SK-N-SH (cell line): ENCODE data around the gene PPP1R16B. TPM values are rescaled to one million over a fixed set of nuclear protein-coding genes. Genes with fewer than 3 reads are reported as not detected.

Experiments
- CTCF ChIA-PET: fragments of 300-600, 350-600 bp; formaldehyde crosslinking; extraction: SDS; loops from one replicate; lab custom pipeline; 2021; lab: Yijun Ruan, JAX
- POLR2A ChIA-PET: fragments of 350-600 bp; sonication (Branson Sonifier 250); formaldehyde crosslinking; extraction: SDS; loops from one replicate; lab custom pipeline; 2020; ENCODE audit warnings: antibody characterized with exemption, inconsistent platforms; lab: Yijun Ruan, JAX
- DNase-seq: peaks from one replicate; pipeline ENCODE4 v3.0.0; 2012
- H2AFZ ChIP-seq: fragments of 200-600 bp; sonication (generic); 2 replicates; pipeline ENCODE4 v1.8.1; 2016; ENCODE audit warnings: antibody characterized with exemption, mild to moderate bottlenecking, low read depth
- H3F3A ChIP-seq: fragments of 200-600 bp; sonication (generic); replicated peaks from 2 replicates; pipeline ENCODE3; 2016; ENCODE audit warnings: antibody characterized with exemption, mild to moderate bottlenecking; ENCODE audit not compliant: insufficient read depth
- H3K27ac ChIP-seq, 2 experiments: fragments of 200-500 bp in 1 of 2; fragments of 200-600 bp in 1 of 2; sonication (Bioruptor generic) in 1 of 2; sonication (generic), shearing (Covaris generic) in 1 of 2; 2 replicates each; pipeline versions ENCODE4 v1.5.1 to v1.6.1; 2014 to 2016; ENCODE audit warnings: low read depth in 2 of 2, inconsistent platforms in 1 of 2, low read length in 1 of 2, mild to moderate bottlenecking in 1 of 2, mixed read lengths in 1 of 2
- H3K27me3 ChIP-seq: fragments of 200-600 bp; sonication (generic), shearing (Covaris generic); 2 replicates; pipeline ENCODE4 v1.6.1; 2016; ENCODE audit warnings: mixed run types; ENCODE audit not compliant: insufficient read depth
- H3K36me3 ChIP-seq, 2 experiments: fragments of 200-500 bp in 1 of 2; fragments of 200-600 bp in 1 of 2; sonication (Bioruptor generic) in 1 of 2; sonication (generic) in 1 of 2; replicated peaks in 1 of 2; 2 replicates each; pipeline versions ENCODE3 to v1.5.1; 2014 to 2016; ENCODE audit warnings: low read length in 1 of 2, mild to moderate bottlenecking in 1 of 2; ENCODE audit not compliant: insufficient read depth in 2 of 2, control insufficient read depth in 1 of 2
- H3K4me1 ChIP-seq, 2 experiments: fragments of 200-500 bp in 1 of 2; fragments of 200-600 bp in 1 of 2; sonication (Bioruptor generic) in 1 of 2; sonication (generic), shearing (Covaris generic) in 1 of 2; 2 replicates each; pipeline versions ENCODE4 v1.5.1 to v1.6.1; 2014 to 2016; ENCODE audit warnings: low read depth in 1 of 2, low read length in 1 of 2, mixed run types in 1 of 2; ENCODE audit not compliant: insufficient read depth in 2 of 2, control insufficient read depth in 1 of 2
- H3K4me2 ChIP-seq: fragments of 200-600 bp; sonication (generic), shearing (Covaris generic); 2 replicates; pipeline ENCODE4 v1.6.1; 2017; ENCODE audit warnings: mixed run types
- H3K4me3 ChIP-seq, 2 experiments: fragments of 200-500 bp in 1 of 2; fragments of 200-600 bp in 1 of 2; sonication (Bioruptor generic) in 1 of 2; sonication (generic), shearing (Covaris generic) in 1 of 2; 2 replicates each; pipeline versions ENCODE4 v1.5.1 to v1.8.1; 2014 to 2016; ENCODE audit warnings: low read depth in 2 of 2, inconsistent platforms in 1 of 2, low read length in 1 of 2, mild to moderate bottlenecking in 1 of 2, mixed read lengths in 1 of 2, moderate library complexity in 1 of 2
- H3K79me2 ChIP-seq: fragments of 200-600 bp; sonication (generic); 2 replicates; pipeline ENCODE4 v1.8.1; 2017; ENCODE audit warnings: mild to moderate bottlenecking; ENCODE audit not compliant: insufficient read depth
- H3K9ac ChIP-seq: fragments of 200-600 bp; sonication (generic); 2 replicates; pipeline ENCODE4 v1.6.1; 2017; ENCODE audit warnings: mixed run types
- H3K9me2 ChIP-seq: fragments of 200-600 bp; sonication (generic); 2 replicates; pipeline ENCODE4 v1.6.1; 2017; ENCODE audit warnings: mixed run types
- H3K9me3 ChIP-seq: fragments of 200-600 bp; sonication (generic); 2 replicates; pipeline ENCODE4 v1.6.1; 2017; ENCODE audit warnings: mixed run types, mild to moderate bottlenecking, moderate library complexity
- H4K20me1 ChIP-seq: fragments of 200-600 bp; sonication (generic); 2 replicates; pipeline ENCODE4 v1.6.1; 2017; ENCODE audit warnings: mild to moderate bottlenecking, mixed run types; ENCODE audit not compliant: insufficient read depth
- CHD2 ChIP-seq: fragments of 150-350 bp; IDR thresholded peaks from 2 replicates; pipeline ENCODE4 v1.6.1; 2018; ENCODE audit warnings: low read length; ENCODE audit not compliant: partially characterized antibody
- CTCF ChIP-seq: fragments of 200-600 bp; sonication (generic); IDR thresholded peaks from 2 replicates; pipeline ENCODE4 v1.6.1; 2017; ENCODE audit warnings: antibody characterized with exemption, mild to moderate bottlenecking, moderate library complexity
- EP300 ChIP-seq, 2 experiments: IDR thresholded peaks; 2 replicates each; pipeline versions ENCODE4 v1.4.0 to v1.6.1; 2012; ENCODE audit warnings: borderline replicate concordance in 1 of 2, low read depth in 1 of 2, low read length in 1 of 2
- EZH2phosphoT487 ChIP-seq: fragments of 200-600 bp; sonication (generic); IDR thresholded peaks from 2 replicates; pipeline ENCODE4 v1.6.1; 2017; ENCODE audit warnings: low read depth, mixed run types, mild to moderate bottlenecking, antibody characterized with exemption, moderate library complexity, borderline replicate concordance
- FOXM1 ChIP-seq: IDR thresholded peaks from 2 replicates; pipeline ENCODE4 v1.4.0; 2012; ENCODE audit warnings: low read depth, mild to moderate bottlenecking
- GABPA ChIP-seq: IDR thresholded peaks from 2 replicates; pipeline ENCODE4 v1.4.0; 2012; ENCODE audit warnings: low read depth, mild to moderate bottlenecking
- IRF3 ChIP-seq: fragments of 150-350 bp; IDR thresholded peaks from 2 replicates; pipeline ENCODE4 v1.6.1; 2016; ENCODE audit warnings: mild to moderate bottlenecking, low read depth, low read length
- JUND ChIP-seq: IDR thresholded peaks from 2 replicates; pipeline ENCODE4 v1.4.0; 2012
- MAX ChIP-seq: IDR thresholded peaks from 2 replicates; pipeline ENCODE4 v1.4.0; 2012; ENCODE audit warnings: low read depth
- MEF2A ChIP-seq: IDR thresholded peaks from 2 replicates; pipeline ENCODE4 v1.4.0; 2012; ENCODE audit warnings: low read depth, borderline replicate concordance
- MXI1 ChIP-seq: IDR thresholded peaks from 2 replicates; pipeline ENCODE4 v1.6.1; 2012; ENCODE audit warnings: mild to moderate bottlenecking, low read depth, low read length, improper control_type of control experiment
- NFIC ChIP-seq: IDR thresholded peaks from 2 replicates; pipeline ENCODE4 v1.4.0; 2012; ENCODE audit warnings: borderline replicate concordance
- NRF1 ChIP-seq: IDR thresholded peaks from 2 replicates; pipeline ENCODE4 v1.6.1; 2012; ENCODE audit warnings: low read depth, mild to moderate bottlenecking, low read length
- PBX3 ChIP-seq: IDR thresholded peaks from 2 replicates; pipeline ENCODE4; 2012
- POLR2AphosphoS5 ChIP-seq: IDR thresholded peaks from 2 replicates; pipeline ENCODE4 v1.6.1; 2012; ENCODE audit warnings: low read depth, low read length
- RAD21 ChIP-seq: IDR thresholded peaks from 2 replicates; pipeline ENCODE4 v1.6.1; 2012; ENCODE audit warnings: mild to moderate bottlenecking, low read length
- RCOR1 ChIP-seq: fragments of 150-350 bp; IDR thresholded peaks from 2 replicates; pipeline ENCODE4 v1.6.1; 2017; ENCODE audit warnings: antibody characterized with exemption, low read length
- RFX5 ChIP-seq: IDR thresholded peaks from 2 replicates; pipeline ENCODE4 v1.6.1; 2012; ENCODE audit warnings: mild to moderate bottlenecking, improper control_type of control experiment, low read length
- RXRA ChIP-seq: IDR thresholded peaks from 2 replicates; pipeline ENCODE4 v1.4.0; 2012; ENCODE audit warnings: low read depth, mild to moderate bottlenecking, borderline replicate concordance
- SIN3A ChIP-seq: IDR thresholded peaks from 2 replicates; pipeline ENCODE4 v1.6.1; 2012; ENCODE audit warnings: low read depth, mild to moderate bottlenecking, low read length, moderate library complexity, borderline replicate concordance
- SMC3 ChIP-seq: IDR thresholded peaks from 2 replicates; pipeline ENCODE4 v1.6.1; 2012; ENCODE audit warnings: low read depth, low read length, improper control_type of control experiment
- TAF1 ChIP-seq: IDR thresholded peaks from 2 replicates; pipeline ENCODE4 v1.6.1; 2012; ENCODE audit warnings: low read depth, mild to moderate bottlenecking, low read length, moderate library complexity, borderline replicate concordance
- TCF12 ChIP-seq: IDR thresholded peaks from 2 replicates; pipeline ENCODE4 v1.4.0; 2012
- TEAD4 ChIP-seq: IDR thresholded peaks from 2 replicates; pipeline ENCODE4 v1.4.0; 2012; ENCODE audit warnings: mild to moderate bottlenecking, borderline replicate concordance; ENCODE audit not compliant: insufficient read depth
- USF2 ChIP-seq: fragments of 150-350 bp; IDR thresholded peaks from 2 replicates; pipeline ENCODE4 v1.6.1; 2017; ENCODE audit warnings: antibody characterized with exemption, low read length, low read depth, borderline replicate concordance
- YY1 ChIP-seq: IDR thresholded peaks from 2 replicates; pipeline ENCODE4 v1.4.0; 2012; ENCODE audit warnings: low read depth, mild to moderate bottlenecking
- WGBS: methylation state at CpG from one replicate; pipeline ENCODE4 v1.1.6; 2017; ENCODE audit warnings: low lambda C conversion rate; 5-methylcytosine and 5-hydroxymethylcytosine counted together
- polyA plus RNA-seq, 3 experiments: library from polyadenylated mRNA; depleted of rRNA; stranded (reverse); fragments of >200 nt; gene quantifications; 2 replicates each; pipeline ENCODE4 v1.2.3, GENCODE V29; 2012

PPP1R16B gene
- polyA plus RNA-seq, 1 of the 3 experiments (the other 2 are of a cell fraction) = 0.28 TPM

- TF ChIP-seq RCOR1 = no peak
- TF ChIP-seq YY1 = no peak
- no peak for TF ChIP-seq TCF12
Observed at GRCh38 chr20:38924718-38925117, 119.2 kb downstream of the PPP1R16B start (continued).

- H3K36me3 ChIP-seq = no peaks in the 10 kb centered on the region
- H3K9ac ChIP-seq = peak within 1 kb of the TSS; percentile 72
- peak within 1 kb of the TSS; percentile 81 to 91 for H3K4me3 ChIP-seq
- H3K9me3 ChIP-seq = no peaks in the 10 kb centered on the region
- peaks cover 3% of the 10 kb centered on the region for H3F3A ChIP-seq
- CTCF ChIA-PET = interaction anchor here (0.6 to 3.6 kb wide), 27 partner anchors 8 to 252 kb away, joined by 3 to 41 read pairs (median 4); partner anchors contain the start of genes DHX35 and PPP1R16B
- peak within 1 kb of the TSS; percentile 98 for H3K4me2 ChIP-seq
- WGBS = 2% methylated on average over 26 of the region's 95 CpGs
- H3K4me1 ChIP-seq = peaks cover 0 to 14% of the 10 kb centered on the region in 2 experiments; a peak in 2 of 4 replicates
- H3K79me2 ChIP-seq = peaks cover 48% of the 10 kb centered on the region
- no peaks in the 10 kb centered on the region for H3K9me2 ChIP-seq
- peak within 1 kb of the TSS; percentile 37 to 54 for H3K27ac ChIP-seq
- peak within 1 kb of the TSS; percentile 85 for H2AFZ ChIP-seq
- DNase-seq = peak; percentile 99
- H4K20me1 ChIP-seq = peaks cover 14% of the 10 kb centered on the region; the same call in 1 of the 2 replicates
- peaks cover 6% of the 10 kb centered on the region; the same call in 1 of the 2 replicates for H3K27me3 ChIP-seq
- POLR2A ChIA-PET = interaction anchor here (0.6 to 3.2 kb wide), 6 partner anchors 31 to 202 kb away, joined by 3 to 20 read pairs (median 4); partner anchors contain the start of genes DHX35, PPP1R16B and SLC32A1
- no peak for TF ChIP-seq EZH2phosphoT487
- no peak for TF ChIP-seq GABPA
- no peak for TF ChIP-seq USF2
- peak; percentile 99 for TF ChIP-seq MXI1
- peak; percentile 70; the same call in 1 of the 2 replicates for TF ChIP-seq RAD21
- TF ChIP-seq PBX3 = no peak
- TF ChIP-seq CTCF = no peak
- 0 out of 2 replicates have a peak, but pooled peaks have one; percentile 17 for TF ChIP-seq NFIC
- no peak; the same call in 1 of the 2 replicates for TF ChIP-seq SMC3
- TF ChIP-seq CHD2 = peak; percentile 36
- TF ChIP-seq JUND = no peak
- peak; percentile 93 for TF ChIP-seq POLR2AphosphoS5
- peak; percentile 100 for TF ChIP-seq FOXM1
- TF ChIP-seq RCOR1 = no peak
- 0 out of 2 replicates have a peak, but pooled peaks have one; percentile 37 for TF ChIP-seq TEAD4
- peak; percentile 89 for TF ChIP-seq MAX
- no peak for TF ChIP-seq RXRA
- 0 out of 2 replicates have a peak, but pooled peaks have one; percentile 38 for TF ChIP-seq RFX5
- TF ChIP-seq MEF2A = no peak
- TF ChIP-seq YY1 = peak; percentile 63; the same call in 1 of the 2 replicates
- peak; percentile 61 for TF ChIP-seq IRF3
- no peak for TF ChIP-seq NRF1
- peak; percentile 81 for TF ChIP-seq TAF1
- TF ChIP-seq SIN3A = peak; percentile 96
- TF ChIP-seq EP300 (IDR thresholded peaks at IDR 0.05; ENCODE audit: borderline replicate concordance in 1 of 2, low read depth in 1 of 2, low read length in 1 of 2) = 0 out of 4 replicates have a peak, but pooled peaks of 1 of the 2 experiments have one; percentile 7
Observed at GRCh38 chr20:38926142-38926933, 120.8 kb downstream of the PPP1R16B start, which contains the start of gene FAM83D. Gene FAM83D, plus strand, starts transcription at chr20:38926417. Its CDS starts 26 bp downstream, at chr20:38926443.
